Measurements from ENCODE around the gene TECPR1.

The TECPR1 gene

GRCh38 chr7:98202367-98203195 lies 49.5 kb downstream of the TECPR1 start:
- Histone ChIP-seq H3K36me3 (ENCODE audit: control insufficient read depth in 4 of 4, insufficient read depth in 4 of 4, low read length in 3 of 4) (peaks cover 2 to 19% (median 15%) of the 10 kb centered on the region in 4 experiments), H3K4me1 (ENCODE audit: control extremely low read depth in 1 of 4, control insufficient read depth in 4 of 4, insufficient read depth in 4 of 4, low read length in 3 of 4) (peaks cover 7 to 18% (median 17%) of the 10 kb centered on the region in 4 experiments), H3K9me3 (ENCODE audit: control extremely low read depth in 1 of 5, control insufficient read depth in 4 of 5, insufficient read depth in 2 of 5, low read depth in 1 of 5, low read length in 4 of 5) (peaks cover 0 to 5% (median 1%) of the 10 kb centered on the region in 5 experiments), H3K27ac (ENCODE audit: insufficient read depth in 1 of 2, low read depth in 1 of 2, low read length in 2 of 2, poor library complexity in 1 of 2, severe bottlenecking in 2 of 2) (no peak overlapping the region), H3K4me3 (ENCODE audit: control insufficient read depth in 1 of 7, extremely low read depth in 1 of 7, insufficient read depth in 4 of 7, low read depth in 2 of 7, low read length in 6 of 7) (peak overlapping the region in 2 of 7 experiments; percentile 25 to 37), H3K27me3 (replicated peaks in 2 of 5; ENCODE audit: control insufficient read depth in 4 of 5, insufficient read depth in 5 of 5, low read length in 4 of 5) (no peaks in the 10 kb centered on the region)
- ChIA-PET POLR2A (no interaction called here), CTCF (interaction anchor here (0.6 to 1.1 kb wide), 4 partner anchors 9 to 1103 kb away, joined by 3 to 5 read pairs (median 3); partner anchors contain the start of gene BHLHA15)
- WGBS (ENCODE audit: insufficient coverage), result 10% methylated on average over 14 of the region's 15 CpGs
- DNase-seq, result peak; percentile 80 to 97 (median 96)

GRCh38 chr7:98200364-98200763 lies 51.7 kb downstream of the TECPR1 start:
- ChIA-PET POLR2A (no interaction called here), CTCF (no interaction called here)
- Histone ChIP-seq H3K36me3 (ENCODE audit: control insufficient read depth in 4 of 4, insufficient read depth in 4 of 4, low read length in 3 of 4) (peaks cover 0 to 8% (median 4%) of the 10 kb centered on the region in 4 experiments), H3K27me3 (replicated peaks in 2 of 5; ENCODE audit: control insufficient read depth in 4 of 5, insufficient read depth in 5 of 5, low read length in 4 of 5) (no peaks in the 10 kb centered on the region), H3K9me3 (ENCODE audit: control extremely low read depth in 1 of 5, control insufficient read depth in 4 of 5, insufficient read depth in 2 of 5, low read depth in 1 of 5, low read length in 4 of 5) (peaks cover 0 to 5% (median 1%) of the 10 kb centered on the region in 5 experiments), H3K4me3 (ENCODE audit: control insufficient read depth in 1 of 7, extremely low read depth in 1 of 7, insufficient read depth in 4 of 7, low read depth in 2 of 7, low read length in 6 of 7) (no peak overlapping the region), H3K27ac (ENCODE audit: insufficient read depth in 1 of 2, low read depth in 1 of 2, low read length in 2 of 2, poor library complexity in 1 of 2, severe bottlenecking in 2 of 2) (no peak overlapping the region), H3K4me1 (ENCODE audit: control extremely low read depth in 1 of 4, control insufficient read depth in 4 of 4, insufficient read depth in 4 of 4, low read length in 3 of 4) (peaks cover 7 to 18% (median 17%) of the 10 kb centered on the region in 4 experiments)
- WGBS (ENCODE audit: insufficient coverage), result 90% methylated on average over 4 of the region's 6 CpGs
- DNase-seq, result no peak

GRCh38 chr7:98199131-98199530 lies 52.9 kb downstream of the TECPR1 start:
- WGBS (ENCODE audit: insufficient coverage), result 95% methylated on average over 3 of the region's 5 CpGs
- H3K9me3 ChIP-seq (ENCODE audit: control extremely low read depth in 1 of 5, control insufficient read depth in 4 of 5, insufficient read depth in 2 of 5, low read depth in 1 of 5, low read length in 4 of 5), result peaks cover 0 to 5% (median 1%) of the 10 kb centered on the region in 5 experiments
- H3K36me3 ChIP-seq (ENCODE audit: control insufficient read depth in 4 of 4, insufficient read depth in 4 of 4, low read length in 3 of 4), result peaks cover 2 to 13% (median 6%) of the 10 kb centered on the region in 4 experiments
- ChIA-PET CTCF (interaction anchor here (2.8 kb wide), 1 partner anchor 31 kb away, joined by 10 read pairs; no protein-coding TSS in a partner anchor), POLR2A (no interaction called here)
- no peak for DNase-seq
- no peak overlapping the region for H3K4me3 ChIP-seq (ENCODE audit: control insufficient read depth in 1 of 7, extremely low read depth in 1 of 7, insufficient read depth in 4 of 7, low read depth in 2 of 7, low read length in 6 of 7)
- H3K27ac ChIP-seq (ENCODE audit: insufficient read depth in 1 of 2, low read depth in 1 of 2, low read length in 2 of 2, poor library complexity in 1 of 2, severe bottlenecking in 2 of 2), result no peak overlapping the region
- peaks cover 7 to 18% (median 17%) of the 10 kb centered on the region in 4 experiments for H3K4me1 ChIP-seq (ENCODE audit: control extremely low read depth in 1 of 4, control insufficient read depth in 4 of 4, insufficient read depth in 4 of 4, low read length in 3 of 4)
- no peaks in the 10 kb centered on the region for H3K27me3 ChIP-seq (replicated peaks in 2 of 5; ENCODE audit: control insufficient read depth in 4 of 5, insufficient read depth in 5 of 5, low read length in 4 of 5)

- peaks cover 2 to 3% (median 3%) of the 10 kb centered on the region in 4 experiments for H3K4me1 ChIP-seq (ENCODE audit: control extremely low read depth in 1 of 4, control insufficient read depth in 4 of 4, insufficient read depth in 4 of 4, low read length in 3 of 4)
- no peak overlapping the region for H3K4me3 ChIP-seq (ENCODE audit: control insufficient read depth in 1 of 7, extremely low read depth in 1 of 7, insufficient read depth in 4 of 7, low read depth in 2 of 7, low read length in 6 of 7)
- CTCF ChIA-PET, result interaction anchor here (2.8 kb wide), 1 partner anchor 29 kb away, joined by 10 read pairs; no protein-coding TSS in a partner anchor
- peaks cover 2 to 26% (median 24%) of the 10 kb centered on the region in 4 experiments for H3K36me3 ChIP-seq (ENCODE audit: control insufficient read depth in 4 of 4, insufficient read depth in 4 of 4, low read length in 3 of 4)
- H3K9me3 ChIP-seq (ENCODE audit: control extremely low read depth in 1 of 5, control insufficient read depth in 4 of 5, insufficient read depth in 2 of 5, low read depth in 1 of 5, low read length in 4 of 5), result peaks cover 0 to 5% (median 1%) of the 10 kb centered on the region in 5 experiments
- 90% methylated on average over 15 of the region's 16 CpGs for WGBS (ENCODE audit: insufficient coverage)
- POLR2A ChIA-PET, result no interaction called here
- DNase-seq, result no peak
- no peaks in the 10 kb centered on the region for H3K27me3 ChIP-seq (replicated peaks in 2 of 5; ENCODE audit: control insufficient read depth in 4 of 5, insufficient read depth in 5 of 5, low read length in 4 of 5)
- H3K27ac ChIP-seq (ENCODE audit: insufficient read depth in 1 of 2, low read depth in 1 of 2, low read length in 2 of 2, poor library complexity in 1 of 2, severe bottlenecking in 2 of 2), result no peak overlapping the region
Observed at GRCh38 chr7:98196706-98197605, 55.1 kb downstream of the TECPR1 start.

- ChIA-PET POLR2A (no interaction called here), CTCF (no interaction called here)
- peaks cover 0 to 7% (median 1%) of the 10 kb centered on the region in 5 experiments for H3K9me3 ChIP-seq (ENCODE audit: control extremely low read depth in 1 of 5, control insufficient read depth in 4 of 5, insufficient read depth in 2 of 5, low read depth in 1 of 5, low read length in 4 of 5)
- H3K27me3 ChIP-seq (replicated peaks in 2 of 5; ENCODE audit: control insufficient read depth in 4 of 5, insufficient read depth in 5 of 5, low read length in 4 of 5), result no peaks in the 10 kb centered on the region
- 96% methylated on average over 8 of the region's 8 CpGs for WGBS (ENCODE audit: insufficient coverage)
- peaks cover 5 to 40% (median 34%) of the 10 kb centered on the region in 4 experiments for H3K36me3 ChIP-seq (ENCODE audit: control insufficient read depth in 4 of 4, insufficient read depth in 4 of 4, low read length in 3 of 4)
- H3K4me3 ChIP-seq (ENCODE audit: control insufficient read depth in 1 of 7, extremely low read depth in 1 of 7, insufficient read depth in 4 of 7, low read depth in 2 of 7, low read length in 6 of 7), result no peak overlapping the region
- no peak overlapping the region for H3K27ac ChIP-seq (ENCODE audit: insufficient read depth in 1 of 2, low read depth in 1 of 2, low read length in 2 of 2, poor library complexity in 1 of 2, severe bottlenecking in 2 of 2)
- DNase-seq, result no peak
- H3K4me1 ChIP-seq (ENCODE audit: control extremely low read depth in 1 of 4, control insufficient read depth in 4 of 4, insufficient read depth in 4 of 4, low read length in 3 of 4), result no peaks in the 10 kb centered on the region
Observed at GRCh38 chr7:98194672-98195457, 57.2 kb downstream of the TECPR1 start.

- ChIA-PET POLR2A (no interaction called here), CTCF (no interaction called here)
- H3K4me3 ChIP-seq (ENCODE audit: control insufficient read depth in 1 of 7, extremely low read depth in 1 of 7, insufficient read depth in 4 of 7, low read depth in 2 of 7, low read length in 6 of 7), result no peak overlapping the region
- WGBS (ENCODE audit: insufficient coverage), result 95% methylated on average over 16 of the region's 28 CpGs
- H3K27ac ChIP-seq (ENCODE audit: insufficient read depth in 1 of 2, low read depth in 1 of 2, low read length in 2 of 2, poor library complexity in 1 of 2, severe bottlenecking in 2 of 2), result no peak overlapping the region
- H3K4me1 ChIP-seq (ENCODE audit: control extremely low read depth in 1 of 4, control insufficient read depth in 4 of 4, insufficient read depth in 4 of 4, low read length in 3 of 4), result no peaks in the 10 kb centered on the region
- no peak for DNase-seq
- no peaks in the 10 kb centered on the region for H3K27me3 ChIP-seq (replicated peaks in 2 of 5; ENCODE audit: control insufficient read depth in 4 of 5, insufficient read depth in 5 of 5, low read length in 4 of 5)
- peaks cover 0 to 13% (median 2%) of the 10 kb centered on the region in 5 experiments for H3K9me3 ChIP-seq (ENCODE audit: control extremely low read depth in 1 of 5, control insufficient read depth in 4 of 5, insufficient read depth in 2 of 5, low read depth in 1 of 5, low read length in 4 of 5)
- peaks cover 7 to 45% (median 35%) of the 10 kb centered on the region in 4 experiments for H3K36me3 ChIP-seq (ENCODE audit: control insufficient read depth in 4 of 4, insufficient read depth in 4 of 4, low read length in 3 of 4)
Observed at GRCh38 chr7:98194186-98194585, 57.8 kb downstream of the TECPR1 start.

Data from common myeloid progenitor, CD34-positive (primary cell).